GM21737 (cell line): ENCODE measurements around the gene E2F1.
A peak's percentile ranks its signal among the peaks of the same experiment; 100 is the strongest.

ENCODE experiments used
- ATAC-seq: cut with Tn5 transposase; IDR thresholded peaks from one replicate; pipeline ENCODE4 v1.9.1; 2021; ENCODE audit warnings: mild to moderate bottlenecking, moderate library complexity; ENCODE audit not compliant: unreplicated experiment

E2F1 gene

GRCh38 chr20:33686100-33686983 is at the start of gene E2F1:
TSS of gene E2F1 (minus strand) at chr20:33686385. CDS start at chr20:33686264, 121 bp downstream.
- ATAC-seq = peak; percentile 81

- no peak for ATAC-seq
These were observed 47.7 kb upstream of the E2F1 start for GRCh38 chr20:33733654-33734576.

- ATAC-seq = peak; percentile 31
These were observed 46.2 kb upstream of the E2F1 start for GRCh38 chr20:33732166-33732970.

- ATAC-seq = peak; percentile 81
These were observed 45.5 kb upstream of the E2F1 start, which contains the start of gene ZNF341 for GRCh38 chr20:33731693-33732165. TSS of gene ZNF341 (plus strand) at chr20:33731996. CDS start at chr20:33732022, 26 bp downstream.

- no peak for ATAC-seq
These were observed 44.9 kb upstream of the E2F1 start for GRCh38 chr20:33730946-33731692.

- no peak for ATAC-seq
These were observed 42.9 kb upstream of the E2F1 start for GRCh38 chr20:33729101-33729500.

GRCh38 chr20:33728463-33728862 is 42.3 kb upstream of the E2F1 start:
- no peak for ATAC-seq

GRCh38 chr20:33727806-33728205 is 41.6 kb upstream of the E2F1 start:
- no peak for ATAC-seq

- no peak for ATAC-seq
These were observed 40.9 kb upstream of the E2F1 start for GRCh38 chr20:33727115-33727479.

GRCh38 chr20:33725607-33726264 is 39.6 kb upstream of the E2F1 start:
- ATAC-seq = no peak

GRCh38 chr20:33724439-33725094 is 38.4 kb upstream of the E2F1 start:
- no peak for ATAC-seq

GRCh38 chr20:33721391-33722140 is 35.4 kb upstream of the E2F1 start:
- ATAC-seq = no peak

GRCh38 chr20:33719989-33720709 is 34.0 kb upstream of the E2F1 start, which contains the start of gene PXMP4:
TSS of gene PXMP4 (minus strand) at chr20:33720310. CDS start at chr20:33720207, 103 bp downstream.
- ATAC-seq = peak; percentile 92

GRCh38 chr20:33719277-33719988 is 33.2 kb upstream of the E2F1 start:
- ATAC-seq = no peak

- no peak for ATAC-seq
These were observed 30.3 kb upstream of the E2F1 start for GRCh38 chr20:33716498-33716897.

GRCh38 chr20:33713865-33714367 is 27.7 kb upstream of the E2F1 start:
- no peak for ATAC-seq

GRCh38 chr20:33711446-33711738 is 25.2 kb upstream of the E2F1 start:
- ATAC-seq = no peak
